GM12878 (cell line): Measurements from ENCODE around the gene EXOC4. TPM values are rescaled to one million over a fixed set of nuclear protein-coding genes. Genes with fewer than 3 reads are reported as not detected.

Source experiments
- ATAC-seq: fragments of 200-7000 bp; cut with Tn5 transposase; 3 replicates; pipeline ENCODE4 v1.9.1; 2020; ENCODE audit warnings: mild to moderate bottlenecking, moderate library complexity
- BruUV-seq: library from RNA; stranded (reverse); fragments of 400-500 nt; replicated peaks from 2 replicates; lab custom pipeline; 2021; lab: Mats Ljungman, UMichigan
- CTCF ChIA-PET: fragments of 300-600 bp; sonication (Branson Sonifier 250); formaldehyde crosslinking; extraction: SDS; loops from one replicate; lab custom pipeline; 2021; ENCODE audit warnings: inconsistent platforms; lab: Yijun Ruan, JAX
- POLR2A ChIA-PET: fragments of 350-600 bp; formaldehyde crosslinking; extraction: SDS; loops from one replicate; lab custom pipeline; 2021; ENCODE audit warnings: inconsistent platforms; lab: Charles Lee
- RAD21 ChIA-PET: fragments of 300-600 bp; sonication (Branson Sonifier 250); formaldehyde crosslinking; loops from one replicate; lab custom pipeline; 2023; ENCODE audit warnings: antibody characterized with exemption; ENCODE audit not compliant: unreplicated experiment; lab: Charles Lee
- SMC1A ChIA-PET: fragments of 300-600 bp; sonication (Branson Sonifier 250); formaldehyde crosslinking; loops from one replicate; lab custom pipeline; 2023; ENCODE audit not compliant: unreplicated experiment, uncharacterized antibody; lab: Charles Lee
- DNase-seq: peaks from one replicate; pipeline ENCODE4 v3.0.0-alpha.2; 2011; ENCODE audit warnings: low read depth, low spot score
- FAIRE-seq: peaks from 3 replicates; lab custom pipeline; 2011; peaks lifted over from hg19 to GRCh38; lab: Jason Lieb, UNC
- H2AFZ ChIP-seq: 2 replicates; pipeline ENCODE4 v1.6.0; 2011; ENCODE audit warnings: low read depth, low read length, control low read depth; ENCODE audit not compliant: control insufficient read depth
- H3K27ac ChIP-seq: 2 replicates; pipeline ENCODE4 v1.5.1; 2011; ENCODE audit warnings: control low read depth; ENCODE audit not compliant: control insufficient read depth, insufficient read depth
- H3K27me3 ChIP-seq, 2 experiments: replicated peaks in 1 of 2; 2 replicates each; pipeline versions ENCODE4 v1.6.0 to v1.6.1; 2011; ENCODE audit warnings: low read length in 1 of 2; ENCODE audit not compliant: control insufficient read depth in 2 of 2, insufficient read depth in 2 of 2
- H3K36me3 ChIP-seq, 2 experiments: 2 replicates each; pipeline ENCODE4 v1.5.1; 2011; ENCODE audit warnings: low read length in 1 of 2; ENCODE audit not compliant: control insufficient read depth in 2 of 2, insufficient read depth in 2 of 2
- H3K4me1 ChIP-seq: 2 replicates; pipeline ENCODE4 v1.6.1; 2011; ENCODE audit warnings: mild to moderate bottlenecking, low read length, moderate library complexity, mixed read lengths; ENCODE audit not compliant: control insufficient read depth, insufficient read depth
- H3K4me2 ChIP-seq: 2 replicates; pipeline ENCODE4 v1.6.0; 2011; ENCODE audit warnings: control low read depth; ENCODE audit not compliant: control insufficient read depth, insufficient read depth
- H3K4me3 ChIP-seq: fragments of 200-600 bp; sonication (generic); 2 replicates; pipeline ENCODE4 v1.5.1; 2016
- H3K79me2 ChIP-seq: 2 replicates; pipeline ENCODE4 v1.6.0; 2011; ENCODE audit warnings: low read length; ENCODE audit not compliant: control insufficient read depth, insufficient read depth
- H3K9ac ChIP-seq: 2 replicates; pipeline ENCODE4 v1.8.0; 2011; ENCODE audit warnings: low read length, control low read depth, mixed read lengths; ENCODE audit not compliant: control insufficient read depth, insufficient read depth
- H3K9me3 ChIP-seq: replicated peaks from 3 replicates; pipeline ENCODE4 v1.5.1; 2011; ENCODE audit warnings: mild to moderate bottlenecking, low read length; ENCODE audit not compliant: control insufficient read depth, insufficient read depth
- H4K20me1 ChIP-seq: 2 replicates; pipeline ENCODE4 v1.6.0; 2011; ENCODE audit not compliant: control insufficient read depth, insufficient read depth
- BCL3 ChIP-seq: IDR thresholded peaks from 2 replicates; pipeline ENCODE4 v1.6.1; 2011; ENCODE audit warnings: borderline replicate concordance, low read depth, mild to moderate bottlenecking, moderate library complexity, low read length; ENCODE audit not compliant: insufficient read depth, poor library complexity, severe bottlenecking
- BMI1 ChIP-seq: fragments of 450-650 bp; IDR thresholded peaks from 2 replicates; pipeline ENCODE4 v1.6.1; 2016; ENCODE audit warnings: mild to moderate bottlenecking, moderate library complexity, borderline replicate concordance
- CREB1 ChIP-seq: IDR thresholded peaks from 2 replicates; pipeline ENCODE4 v1.6.1; 2012; ENCODE audit warnings: low read depth, mild to moderate bottlenecking, inconsistent platforms
- CREM ChIP-seq: IDR thresholded peaks from 2 replicates; pipeline ENCODE4 v1.6.1; 2014; ENCODE audit warnings: antibody characterized with exemption, low read depth
- DPF2 ChIP-seq: fragments of 450-650 bp; IDR thresholded peaks from 2 replicates; pipeline ENCODE4 v1.6.1; 2017; ENCODE audit warnings: mild to moderate bottlenecking
- NFXL1 ChIP-seq: fragments of 450-650 bp; IDR thresholded peaks from 2 replicates; pipeline ENCODE4 v1.6.1; 2017; ENCODE audit warnings: antibody characterized with exemption, mild to moderate bottlenecking, borderline replicate concordance
- PAX5 ChIP-seq: IDR thresholded peaks from 2 replicates; pipeline ENCODE4 v1.6.1; 2011; ENCODE audit warnings: low read depth, low read length, borderline replicate concordance
- SMARCA5 ChIP-seq: fragments of 450-650 bp; IDR thresholded peaks from 2 replicates; pipeline ENCODE4 v1.6.1; 2017; ENCODE audit warnings: mild to moderate bottlenecking
- USF1 ChIP-seq: IDR thresholded peaks from 2 replicates; pipeline ENCODE4 v1.6.1; 2011; ENCODE audit warnings: borderline replicate concordance, low read depth, mild to moderate bottlenecking, moderate library complexity, mixed read lengths, low read length; ENCODE audit not compliant: insufficient read depth; ENCODE audit errors: extremely low read length
- ZNF217 ChIP-seq: fragments of 450-650 bp; IDR thresholded peaks from 2 replicates; pipeline ENCODE4 v1.6.1; 2017; ENCODE audit warnings: antibody characterized with exemption, mild to moderate bottlenecking
- ZNF24 ChIP-seq: fragments of 450-650 bp; IDR thresholded peaks from 2 replicates; pipeline ENCODE4 v1.6.1; 2017; ENCODE audit warnings: antibody characterized with exemption, mild to moderate bottlenecking
- WGBS: methylation state at CpG from one replicate; pipeline ENCODE4 v1.1.6; 2016; ENCODE audit warnings: low lambda C conversion rate; ENCODE audit not compliant: insufficient replicate concordance, insufficient coverage; ENCODE audit errors: missing lambda C conversion rate; 5-methylcytosine and 5-hydroxymethylcytosine counted together
- in situ Hi-C: fragments of 300-500 bp; cut with MboI; formaldehyde crosslinking; loops from 9 replicates; pipeline ENCODE4 v1.14.3; 2018; ENCODE audit warnings: mixed read lengths
- intact Hi-C: fragments of 100-400 bp; cut with micrococcal nuclease; formaldehyde crosslinking; loops from one replicate; pipeline ENCODE4 v1.14.2; 2022; ENCODE audit not compliant: unreplicated experiment
- polyA plus RNA-seq, 11 experiments: library from polyadenylated mRNA; depleted of rRNA in 4 of 11; unstranded in 6 of 11; stranded (reverse) in 5 of 11; fragments of >200 nt; fragmentation: Nextera tagmentation in 4 of 11; fragmentation: Illumina TruSeq in 1 of 11; extraction: Ambion mirVana in 4 of 11; extraction: Trizol in 1 of 11; gene quantifications; 1 replicate in 1 of 11; 2 replicates in 10 of 11; pipeline versions ENCODE4 v1.2.1 to v1.2.3, GENCODE V29; 2011 to 2016; ENCODE audit warnings: inconsistent platforms in 2 of 11, missing spikeins in 2 of 11, low read depth in 1 of 11
- total RNA-seq, 4 experiments: library from RNA; depleted of rRNA in 3 of 4; stranded (reverse); fragments of >200 nt in 3 of 4; fragmentation: Illumina TruSeq in 1 of 4; extraction: Trizol in 1 of 4; gene quantifications; 2 replicates each; pipeline versions ENCODE4 v1.2.1 to v1.2.3, GENCODE V29; 2013 to 2021

The EXOC4 gene
- total and polyA plus RNA-seq, 10 of the 15 experiments (the other 5 are each of a cell fraction or from before 2014, with no cell fraction given) = 13.2 to 44.5 (median 29.6) TPM

GRCh38 chr7:133931053-133931452, 678.2 kb downstream of the EXOC4 start:
- no peak for ATAC-seq
- intact Hi-C loops = no loop called here
- H3K27ac ChIP-seq = no peak overlapping the region
- H3K79me2 ChIP-seq = no peaks in the 10 kb centered on the region
- WGBS = 100% methylated on average over 1 of the region's 1 CpG
- RAD21 ChIA-PET = no interaction called here
- no peaks in the 10 kb centered on the region for H3K4me1 ChIP-seq
- in situ Hi-C loops = no loop called here
- no peaks in the 10 kb centered on the region for H4K20me1 ChIP-seq
- no peak overlapping the region for H3K4me3 ChIP-seq
- H3K36me3 ChIP-seq = no peaks in the 10 kb centered on the region
- no peaks in the 10 kb centered on the region for H3K9me3 ChIP-seq
- H3K27me3 ChIP-seq = no peaks in the 10 kb centered on the region
- H3K4me2 ChIP-seq = no peak overlapping the region
- POLR2A ChIA-PET = no interaction called here
- H2AFZ ChIP-seq = no peak overlapping the region
- no peak for DNase-seq
- H3K9ac ChIP-seq = no peak overlapping the region
- CTCF ChIA-PET = no interaction called here
- no peak for TF ChIP-seq DPF2
- TF ChIP-seq SMARCA5 = no peak
- TF ChIP-seq ZNF217 = no peak
- TF ChIP-seq BMI1 = no peak
- TF ChIP-seq NFXL1 = no peak
- no peak for TF ChIP-seq BCL3
- TF ChIP-seq PAX5 = no peak
- TF ChIP-seq CREM = no peak
- TF ChIP-seq ZNF24 = no peak
- no peak for TF ChIP-seq CREB1
- no peak for TF ChIP-seq USF1
- SMC1A ChIA-PET = interaction anchor here (1.5 kb wide), 1 partner anchor 9 kb away, joined by 3 read pairs; no protein-coding TSS in a partner anchor
- BruUV-seq = no TSS peak
- no peak for FAIRE-seq
